Right ventricle myocardium superior (tissue), 1 donor: ENCODE data around the gene RUNX1. TPM values are rescaled to one million over a fixed set of nuclear protein-coding genes. Genes with fewer than 3 reads are reported as not detected.

Experiments used
- ATAC-seq: fragments of 200-7000 bp; cut with Tn5 transposase; one replicate; pipeline ENCODE4 v1.9.1; 2020; ENCODE audit warnings: mild to moderate bottlenecking; ENCODE audit not compliant: poor library complexity
- DNase-seq: peaks from one replicate; pipeline ENCODE4 v3.0.0-alpha.2; 2020
- intact Hi-C: fragments of 100-400 bp; cut with DNase I; formaldehyde crosslinking; loops from one replicate; pipeline ENCODE4 v1.11.2; 2022
- total RNA-seq: library from RNA; stranded (reverse); fragmentation: NEBNext Ultra II Directional; extraction: Animal tissue kit (Norgen Biotek cat#: 25700); gene quantifications from one replicate; pipeline ENCODE4 v1.2.1, GENCODE V29; 2021
- donor health status: DM: no; HTN: yes; CAD: no; lungs with severe emphysema.

The RUNX1 gene
- total RNA-seq, 1 donor from 2014 or later = 1.5 TPM

- ATAC-seq (no peak), DNase-seq (no peak)
- intact Hi-C loops = no loop called here
Measured at GRCh38 chr21:34899760-34900159, 149.3 kb downstream of the RUNX1 start.

GRCh38 chr21:34899302-34899701, 149.8 kb downstream of the RUNX1 start:
- DNase-seq (no peak), ATAC-seq (no peak)
- intact Hi-C loops = no loop called here

GRCh38 chr21:34897828-34898227, 151.3 kb downstream of the RUNX1 start:
- no peak for DNase-seq
- intact Hi-C loops = no loop called here
- no peak for ATAC-seq

GRCh38 chr21:34894401-34894800, 154.7 kb downstream of the RUNX1 start:
- intact Hi-C loops = no loop called here
- DNase-seq = no peak
- ATAC-seq = no peak

GRCh38 chr21:34892209-34892608, 156.9 kb downstream of the RUNX1 start:
- intact Hi-C loops = no loop called here
- DNase-seq = no peak
- no peak for ATAC-seq

GRCh38 chr21:34891613-34891943, 157.5 kb downstream of the RUNX1 start:
- no peak for ATAC-seq
- no peak for DNase-seq
- intact Hi-C loops = no loop called here

GRCh38 chr21:34890724-34891612, 158.1 kb downstream of the RUNX1 start:
- ATAC-seq (no peak), DNase-seq (peak; percentile 51)
- intact Hi-C loops = no loop called here

- no peak for ATAC-seq
- intact Hi-C loops = no loop called here
- no peak for DNase-seq
Measured at GRCh38 chr21:34890470-34890723, 158.7 kb downstream of the RUNX1 start.

- intact Hi-C loops = no loop called here
- ATAC-seq (peak; percentile 72), DNase-seq (peak; percentile 87)
Measured at GRCh38 chr21:34889676-34890469, 159.2 kb downstream of the RUNX1 start.

- DNase-seq = no peak
- intact Hi-C loops = no loop called here
- no peak for ATAC-seq
Measured at GRCh38 chr21:34889320-34889675, 159.8 kb downstream of the RUNX1 start.

- DNase-seq (peak; percentile 96), ATAC-seq (peak; percentile 92)
- intact Hi-C loops = no loop called here
Measured at GRCh38 chr21:34888569-34889319, 160.4 kb downstream of the RUNX1 start.

GRCh38 chr21:34887725-34888568, 161.2 kb downstream of the RUNX1 start:
- ATAC-seq (peak; percentile 56), DNase-seq (peak; percentile 75)
- intact Hi-C loops = no loop called here

GRCh38 chr21:34887105-34887442, 162.0 kb downstream of the RUNX1 start:
- intact Hi-C loops = no loop called here
- DNase-seq (no peak), ATAC-seq (no peak)

- intact Hi-C loops = no loop called here
- DNase-seq (peak; percentile 57), ATAC-seq (no peak)
Measured at GRCh38 chr21:34886240-34887104, 162.6 kb downstream of the RUNX1 start.

GRCh38 chr21:34885626-34886239, 163.4 kb downstream of the RUNX1 start:
- intact Hi-C loops = no loop called here
- DNase-seq (no peak), ATAC-seq (no peak)

GRCh38 chr21:34885125-34885524, 164.0 kb downstream of the RUNX1 start:
- no peak for ATAC-seq
- intact Hi-C loops = no loop called here

GRCh38 chr21:34884346-34884929, 164.7 kb downstream of the RUNX1 start:
- intact Hi-C loops = no loop called here
- no peak for ATAC-seq
- no peak for DNase-seq

More at GRCh38 chr21:34885125-34885524, 164.0 kb downstream of the RUNX1 start:
- no peak for DNase-seq
